Transverse colon (tissue), 4 donors: ENCODE measurements around the gene KCTD17. TPM values are rescaled to one million over a fixed set of nuclear protein-coding genes. Genes with fewer than 3 reads are reported as not detected.
A peak's percentile ranks its signal among the peaks of the same experiment; 100 is the strongest.

Source experiments
- DNase-seq: peaks from one replicate; pipeline ENCODE4 v3.0.0-alpha.2; 2019
- H3K27ac ChIP-seq, 4 donors: fragments of 200-600 bp; sonication (generic); 2 replicates each; pipeline ENCODE4 v1.5.1; 2016 to 2018; ENCODE audit warnings: inconsistent platforms in 4 of 4
- H3K27me3 ChIP-seq: fragments of 200-600 bp; sonication (generic); 2 replicates; pipeline ENCODE4 v1.5.1; 2017; ENCODE audit warnings: inconsistent platforms
- H3K36me3 ChIP-seq, 4 donors: fragments of 200-600 bp; sonication (generic); 2 replicates each; pipeline ENCODE4 v1.5.1; 2017 to 2019; ENCODE audit warnings: inconsistent platforms in 4 of 4
- H3K4me1 ChIP-seq, 4 donors: fragments of 200-600 bp; sonication (generic); 2 replicates each; pipeline ENCODE4 v1.5.1; 2017 to 2020; ENCODE audit warnings: inconsistent platforms in 4 of 4
- H3K4me3 ChIP-seq, 4 donors: fragments of 200-600 bp; sonication (generic); 1 replicate in 1 of 4; 2 replicates in 3 of 4; pipeline versions ENCODE4 v1.5.1 to v1.6.1; 2017 to 2019; ENCODE audit warnings: inconsistent platforms in 4 of 4
- H3K9me3 ChIP-seq, 2 donors: fragments of 200-600 bp; sonication (generic); 2 replicates each; pipeline ENCODE4 v1.5.1; 2017 to 2019; ENCODE audit warnings: inconsistent platforms in 2 of 2
- EP300 ChIP-seq: sonication (generic); formaldehyde crosslinking; IDR thresholded peaks from one replicate; pipeline ENCODE4 v1.6.1; 2017; ENCODE audit warnings: antibody characterized with exemption, low read depth
- POLR2A ChIP-seq: fragments of 450-650 bp; IDR thresholded peaks from one replicate; pipeline ENCODE4 v1.6.1; 2016; ENCODE audit warnings: antibody characterized with exemption, mild to moderate bottlenecking, moderate library complexity
- POLR2AphosphoS5 ChIP-seq, 3 donors: sonication (generic); formaldehyde crosslinking; IDR thresholded peaks; one replicate each; pipeline ENCODE4 v1.6.1; 2016; ENCODE audit warnings: antibody characterized with exemption in 3 of 3
- WGBS, 2 donors: methylation state at CpG; one replicate each; pipeline ENCODE4 v1.1.5; 2018; ENCODE audit warnings: low coverage in 1 of 2; 5-methylcytosine and 5-hydroxymethylcytosine counted together
- in situ Hi-C, 4 donors: fragments of 200-750 bp; cut with MboI; loops; one replicate each; pipeline versions ENCODE4 v1.15.0 to v1.15.1; 2017; ENCODE audit warnings: low sequenced_read_pairs in 3 of 4, low pct_ligation_motif_present in 1 of 4, low pct_unique_long_range_greater_than_20kb in 1 of 4
- intact Hi-C: fragments of 100-400 bp; cut with DNase I; formaldehyde crosslinking; loops from one replicate; pipeline ENCODE4 v1.15.1; 2023; ENCODE audit warnings: low total_unique reads
- total RNA-seq, 4 donors: library from RNA; depleted of rRNA; stranded (reverse); fragments of >200 nt; gene quantifications; one replicate each; pipeline ENCODE4 v1.1.0, GENCODE V29; 2016
- TF ChIP-seq, protein P1 (sequence below), 5 experiments: fragments of 200-600 bp in 3 of 5; fragments of 450-650 bp in 2 of 5; sonication (generic) in 3 of 5; IDR thresholded peaks; 1 replicate in 2 of 5; 2 replicates in 3 of 5; pipeline ENCODE4 v1.5.1; 2016 to 2017; ENCODE audit warnings: antibody characterized with exemption in 5 of 5, inconsistent platforms in 3 of 5, mild to moderate bottlenecking in 2 of 5, moderate library complexity in 1 of 5

Gene KCTD17
- total RNA-seq, 4 donors from 2014 or later: 11.2 to 61.3 (median 35.1) TPM

DNA sequence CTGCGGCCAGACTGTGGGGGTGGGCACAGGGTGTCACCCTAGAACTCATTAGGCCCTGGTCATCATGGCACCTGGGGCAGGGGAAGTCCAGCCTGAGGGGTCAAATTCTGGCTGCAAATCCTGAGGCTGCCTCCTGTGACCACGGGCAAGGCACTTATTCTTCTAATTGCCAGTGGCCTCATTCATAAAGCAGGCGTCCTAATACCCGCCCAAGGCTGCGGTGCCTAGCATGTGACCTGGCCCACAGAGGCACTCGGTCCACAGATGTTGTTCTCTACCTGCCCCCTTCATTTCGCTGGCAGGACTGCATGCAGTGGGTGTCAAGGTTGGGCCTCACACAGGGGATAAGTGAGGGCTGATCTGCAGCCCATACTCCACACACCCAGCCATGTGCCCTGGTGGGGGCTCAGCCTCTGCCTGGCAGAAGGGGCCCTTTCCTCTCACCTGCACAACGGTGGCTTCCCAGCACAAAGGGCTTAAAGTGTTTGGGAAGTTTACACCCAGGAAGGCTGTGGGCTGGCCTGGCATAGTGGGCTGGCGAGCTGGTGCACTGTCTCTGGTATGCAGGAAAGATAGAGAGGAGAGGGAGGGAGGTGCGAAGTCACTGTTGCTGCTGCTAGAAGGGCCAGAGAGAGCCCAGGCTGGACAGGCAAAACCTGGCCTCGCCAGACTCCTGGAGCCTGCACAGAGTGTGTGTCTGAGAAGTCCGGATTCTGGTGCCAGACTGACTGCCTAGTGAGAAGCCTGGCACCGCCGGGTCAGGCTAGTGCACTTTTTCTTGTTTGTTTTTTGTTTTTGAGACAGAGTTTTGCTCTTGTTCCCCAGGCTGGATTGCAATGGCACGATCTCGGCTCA is 28.8 kb upstream of the KCTD17 start:
- DNase-seq: no peak
- Histone ChIP-seq H3K9me3 (no peaks in the 10 kb centered on the region), H3K27ac (peak overlapping the region; percentile 92 to 99 (median 99)), H3K4me3 (no peak overlapping the region), H3K4me1 (peaks cover 41 to 65% (median 55%) of the 10 kb centered on the region in 4 donors), H3K27me3 (no peaks in the 10 kb centered on the region), H3K36me3 (peaks cover 0 to 9% (median 3%) of the 10 kb centered on the region in 4 donors)
- no peak for TF ChIP-seq EP300
- TF ChIP-seq POLR2A: no peak
- WGBS, 2 donors: 59 to 100% methylated on average over 2 to 13 of the region's 16 CpGs
- in situ Hi-C loops: no loop called here
- intact Hi-C loops: no loop called here

DNA sequence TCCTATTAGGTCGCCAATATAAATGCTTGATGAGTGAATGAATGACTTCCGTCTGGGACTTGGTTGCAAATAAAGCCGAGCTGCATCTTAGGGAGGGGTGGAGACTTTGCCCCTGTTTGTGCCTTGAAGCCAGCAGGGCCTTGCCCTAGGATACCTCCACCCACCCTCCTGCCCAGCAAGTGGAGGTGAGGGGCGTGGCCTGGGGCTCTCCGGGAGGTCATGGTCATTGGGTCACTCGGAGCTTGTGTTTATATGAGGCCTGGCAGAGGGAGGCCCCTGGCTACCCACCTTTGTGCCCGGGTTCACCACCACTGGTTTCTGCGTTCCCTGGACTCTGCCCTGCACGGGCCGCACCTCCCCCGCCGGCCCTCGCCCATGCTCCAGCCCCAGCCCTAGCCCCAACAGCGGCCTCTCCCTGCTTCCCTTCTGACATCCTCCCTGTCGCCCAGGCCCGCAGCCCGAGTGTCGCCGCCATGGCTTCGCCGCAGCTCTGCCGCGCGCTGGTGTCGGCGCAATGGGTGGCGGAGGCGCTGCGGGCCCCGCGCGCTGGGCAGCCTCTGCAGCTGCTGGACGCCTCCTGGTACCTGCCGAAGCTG is 27.7 kb upstream of the KCTD17 start:
- TF ChIP-seq, protein P1, sequence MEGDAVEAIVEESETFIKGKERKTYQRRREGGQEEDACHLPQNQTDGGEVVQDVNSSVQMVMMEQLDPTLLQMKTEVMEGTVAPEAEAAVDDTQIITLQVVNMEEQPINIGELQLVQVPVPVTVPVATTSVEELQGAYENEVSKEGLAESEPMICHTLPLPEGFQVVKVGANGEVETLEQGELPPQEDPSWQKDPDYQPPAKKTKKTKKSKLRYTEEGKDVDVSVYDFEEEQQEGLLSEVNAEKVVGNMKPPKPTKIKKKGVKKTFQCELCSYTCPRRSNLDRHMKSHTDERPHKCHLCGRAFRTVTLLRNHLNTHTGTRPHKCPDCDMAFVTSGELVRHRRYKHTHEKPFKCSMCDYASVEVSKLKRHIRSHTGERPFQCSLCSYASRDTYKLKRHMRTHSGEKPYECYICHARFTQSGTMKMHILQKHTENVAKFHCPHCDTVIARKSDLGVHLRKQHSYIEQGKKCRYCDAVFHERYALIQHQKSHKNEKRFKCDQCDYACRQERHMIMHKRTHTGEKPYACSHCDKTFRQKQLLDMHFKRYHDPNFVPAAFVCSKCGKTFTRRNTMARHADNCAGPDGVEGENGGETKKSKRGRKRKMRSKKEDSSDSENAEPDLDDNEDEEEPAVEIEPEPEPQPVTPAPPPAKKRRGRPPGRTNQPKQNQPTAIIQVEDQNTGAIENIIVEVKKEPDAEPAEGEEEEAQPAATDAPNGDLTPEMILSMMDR (IDR thresholded peaks at IDR 0.05): peak in 1 of 5 experiments; percentile 7
- TF ChIP-seq POLR2A: peak; percentile 57
- no peak for TF ChIP-seq EP300
- peak in 2 of 3 donors; percentile 41 to 72 for TF ChIP-seq POLR2AphosphoS5 (IDR thresholded peaks at IDR 0.05)
- Histone ChIP-seq H3K36me3 (peaks cover 0 to 9% (median 4%) of the 10 kb centered on the region in 4 donors), H3K27me3 (no peaks in the 10 kb centered on the region), H3K27ac (peak overlapping the region; percentile 92 to 99 (median 99)), H3K4me3 (peak overlapping the region in 1 of 4 donors; percentile 41), H3K9me3 (no peaks in the 10 kb centered on the region), H3K4me1 (peaks cover 38 to 56% (median 44%) of the 10 kb centered on the region in 4 donors)
- WGBS, 2 donors: 63 to 66% methylated on average over 3 to 34 of the region's 34 CpGs
- in situ Hi-C loops: no loop called here
- DNase-seq: peak; percentile 91
- intact Hi-C loops: no loop called here

DNA sequence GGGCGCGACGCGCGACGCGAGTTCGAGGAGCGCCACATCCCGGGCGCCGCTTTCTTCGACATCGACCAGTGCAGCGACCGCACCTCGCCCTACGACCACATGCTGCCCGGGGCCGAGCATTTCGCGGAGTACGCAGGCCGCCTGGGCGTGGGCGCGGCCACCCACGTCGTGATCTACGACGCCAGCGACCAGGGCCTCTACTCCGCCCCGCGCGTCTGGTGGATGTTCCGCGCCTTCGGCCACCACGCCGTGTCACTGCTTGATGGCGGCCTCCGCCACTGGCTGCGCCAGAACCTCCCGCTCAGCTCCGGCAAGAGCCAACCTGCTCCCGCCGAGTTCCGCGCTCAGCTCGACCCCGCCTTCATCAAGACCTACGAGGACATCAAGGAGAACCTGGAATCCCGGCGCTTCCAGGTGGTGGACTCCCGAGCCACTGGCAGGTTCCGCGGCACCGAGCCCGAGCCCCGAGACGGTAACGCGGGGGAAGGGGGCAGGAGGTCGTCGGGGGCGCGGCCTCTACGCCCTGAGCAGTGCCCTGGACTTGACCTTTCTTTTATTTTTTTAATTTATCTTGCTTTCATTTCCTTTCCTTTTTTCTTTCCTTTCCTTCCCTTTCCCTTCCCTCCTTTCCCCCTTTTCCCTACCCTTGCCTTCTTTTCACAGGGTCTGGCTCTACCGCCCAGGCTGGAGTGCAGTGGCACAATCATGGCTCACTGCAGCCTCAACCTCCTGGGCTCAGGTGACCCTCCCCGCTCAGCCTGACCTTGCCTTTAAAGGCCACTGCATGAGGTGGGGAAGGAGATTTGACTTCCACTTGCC is 27.0 kb upstream of the KCTD17 start:
- in situ Hi-C loops (no loop called here), intact Hi-C loops (no loop called here)
- WGBS, 2 donors: 80 to 91% methylated on average over 1 to 71 of the region's 71 CpGs
- DNase-seq: peak; percentile 37
- Histone ChIP-seq H3K27me3 (no peaks in the 10 kb centered on the region), H3K9me3 (no peaks in the 10 kb centered on the region), H3K4me3 (peak overlapping the region in 1 of 4 donors; percentile 41), H3K4me1 (peaks cover 38 to 56% (median 44%) of the 10 kb centered on the region in 4 donors), H3K27ac (peak overlapping the region; percentile 92 to 99 (median 99)), H3K36me3 (peaks cover 0 to 14% (median 4%) of the 10 kb centered on the region in 4 donors)
- TF ChIP-seq POLR2AphosphoS5 (IDR thresholded peaks at IDR 0.05): no peak
- TF ChIP-seq, protein P1 (IDR thresholded peaks at IDR 0.05): peak in 1 of 5 experiments; percentile 7
- peak; percentile 49 for TF ChIP-seq POLR2A

DNA sequence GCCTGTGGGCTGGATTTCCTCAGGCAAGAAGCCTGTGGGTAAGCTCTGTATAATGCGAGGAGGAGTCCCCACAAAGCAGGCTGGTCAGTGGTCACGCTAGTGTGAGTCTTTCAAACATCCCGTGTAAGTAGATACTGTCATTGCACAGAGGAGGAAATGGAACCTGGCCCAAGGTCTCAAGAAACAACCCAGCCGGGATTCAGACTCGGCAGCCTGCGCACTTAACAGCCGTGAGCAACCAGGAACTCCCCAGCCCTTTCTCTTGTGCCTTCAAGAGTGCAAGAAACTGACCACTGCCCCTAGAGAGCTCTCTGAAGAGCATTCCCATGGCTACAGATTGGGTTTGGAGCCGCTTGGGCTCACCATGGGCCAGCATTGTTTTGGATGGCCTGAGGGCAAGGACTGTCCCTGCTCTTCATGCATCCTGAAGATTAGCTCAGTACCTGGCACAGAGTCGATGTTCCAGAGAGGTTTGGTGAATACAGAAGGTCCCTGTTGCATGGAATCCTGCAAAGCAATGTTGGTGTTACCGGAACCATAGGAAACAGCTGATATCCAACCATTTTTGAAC is 26.0 kb upstream of the KCTD17 start:
- H3K9me3 ChIP-seq: no peaks in the 10 kb centered on the region
- peak overlapping the region; percentile 92 to 99 (median 99) for H3K27ac ChIP-seq
- no peak for TF ChIP-seq EP300
- TF ChIP-seq, protein P1 (IDR thresholded peaks at IDR 0.05): no peak
- TF ChIP-seq POLR2A: no peak
- peak in 1 of 3 donors; percentile 21 for TF ChIP-seq POLR2AphosphoS5 (IDR thresholded peaks at IDR 0.05)
- peak; percentile 48 for DNase-seq
- H3K4me3 ChIP-seq: peak overlapping the region in 1 of 4 donors; percentile 41
- intact Hi-C loops: no loop called here
- no peaks in the 10 kb centered on the region for H3K27me3 ChIP-seq
- 53 to 62% methylated on average over 3 to 10 of the region's 10 CpGs for WGBS, 2 donors
- H3K4me1 ChIP-seq: peaks cover 36 to 52% (median 40%) of the 10 kb centered on the region in 4 donors
- in situ Hi-C loops: no loop called here
- peaks cover 0 to 21% (median 4%) of the 10 kb centered on the region in 4 donors for H3K36me3 ChIP-seq
